Progenitor cell of endocrine pancreas (in vitro differentiated cells): Measurements from ENCODE around the gene METRNL. TPM values are rescaled to one million over a fixed set of nuclear protein-coding genes. Genes with fewer than 3 reads are reported as not detected.

Experiments used
- DNase-seq: peaks from one replicate; pipeline ENCODE4 v3.0.0; 2021; ENCODE audit warnings: low spot score; ENCODE audit not compliant: unreplicated experiment
- H3K27ac Mint-ChIP-seq: 2 replicates; pipeline ENCODE4 v1.8.0; 2021; ENCODE audit warnings: mild to moderate bottlenecking, moderate library complexity, mixed read lengths
- H3K27me3 Mint-ChIP-seq: 2 replicates; pipeline ENCODE4 v1.8.0; 2021; ENCODE audit warnings: mixed read lengths
- H3K36me3 Mint-ChIP-seq: 2 replicates; pipeline ENCODE4 v1.8.0; 2022; ENCODE audit warnings: mixed read lengths; ENCODE audit not compliant: insufficient read depth
- H3K4me1 Mint-ChIP-seq: 2 replicates; pipeline ENCODE4 v1.8.0; 2021; ENCODE audit warnings: low read depth, mixed read lengths
- H3K4me3 Mint-ChIP-seq: 2 replicates; pipeline ENCODE4 v1.8.0; 2021; ENCODE audit warnings: low read depth, mild to moderate bottlenecking, moderate library complexity, mixed read lengths
- H3K9me3 Mint-ChIP-seq: 2 replicates; pipeline ENCODE4 v1.8.0; 2021; ENCODE audit warnings: low read depth, mixed read lengths
- total RNA-seq: library from RNA; stranded (reverse); gene quantifications from 2 replicates; pipeline ENCODE4 v1.2.1, GENCODE V29; 2021
- TF ChIP-seq, protein P1 (sequence below): fragments of 200-600 bp; sonication (generic); IDR thresholded peaks from one replicate; pipeline ENCODE4 v1.5.0; 2021; ENCODE audit warnings: antibody characterized with exemption, mild to moderate bottlenecking; ENCODE audit not compliant: unreplicated experiment

METRNL gene
- total RNA-seq, 1 donor from 2014 or later = 54.6 TPM

DNA sequence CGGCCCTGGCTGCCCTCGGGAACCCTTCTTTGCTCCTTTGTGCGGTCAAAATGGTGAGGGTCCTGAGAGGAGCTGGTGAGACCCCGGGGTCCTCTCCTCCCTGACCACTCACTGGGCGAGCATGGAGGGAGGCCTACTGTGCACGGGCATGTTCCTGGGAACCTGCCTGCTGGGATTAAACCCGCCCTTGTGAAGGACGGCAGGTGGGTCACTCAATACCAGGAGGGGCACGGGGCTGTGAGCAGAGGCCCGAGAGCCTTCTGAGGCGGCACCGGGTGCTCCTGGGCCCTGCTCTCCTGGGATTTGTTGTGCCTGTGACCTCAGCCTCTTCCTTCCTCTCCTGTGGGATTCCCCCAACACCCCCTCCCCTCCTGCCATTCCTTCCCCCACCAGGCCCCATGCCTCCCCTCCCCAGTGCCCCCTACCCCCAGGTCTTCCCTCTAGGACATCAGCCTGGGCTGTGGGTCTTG is 19.7 kb downstream of the METRNL start:
- Mint-ChIP-seq H3K36me3 (peaks cover 6% of the 10 kb centered on the region), H3K27ac (peak overlapping the region; percentile 94), H3K4me1 (peaks cover 24% of the 10 kb centered on the region), H3K27me3 (no peaks in the 10 kb centered on the region), H3K9me3 (no peaks in the 10 kb centered on the region), H3K4me3 (no peak overlapping the region)
- TF ChIP-seq, protein P1, sequence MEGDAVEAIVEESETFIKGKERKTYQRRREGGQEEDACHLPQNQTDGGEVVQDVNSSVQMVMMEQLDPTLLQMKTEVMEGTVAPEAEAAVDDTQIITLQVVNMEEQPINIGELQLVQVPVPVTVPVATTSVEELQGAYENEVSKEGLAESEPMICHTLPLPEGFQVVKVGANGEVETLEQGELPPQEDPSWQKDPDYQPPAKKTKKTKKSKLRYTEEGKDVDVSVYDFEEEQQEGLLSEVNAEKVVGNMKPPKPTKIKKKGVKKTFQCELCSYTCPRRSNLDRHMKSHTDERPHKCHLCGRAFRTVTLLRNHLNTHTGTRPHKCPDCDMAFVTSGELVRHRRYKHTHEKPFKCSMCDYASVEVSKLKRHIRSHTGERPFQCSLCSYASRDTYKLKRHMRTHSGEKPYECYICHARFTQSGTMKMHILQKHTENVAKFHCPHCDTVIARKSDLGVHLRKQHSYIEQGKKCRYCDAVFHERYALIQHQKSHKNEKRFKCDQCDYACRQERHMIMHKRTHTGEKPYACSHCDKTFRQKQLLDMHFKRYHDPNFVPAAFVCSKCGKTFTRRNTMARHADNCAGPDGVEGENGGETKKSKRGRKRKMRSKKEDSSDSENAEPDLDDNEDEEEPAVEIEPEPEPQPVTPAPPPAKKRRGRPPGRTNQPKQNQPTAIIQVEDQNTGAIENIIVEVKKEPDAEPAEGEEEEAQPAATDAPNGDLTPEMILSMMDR = no peak
- no peak for DNase-seq

DNA sequence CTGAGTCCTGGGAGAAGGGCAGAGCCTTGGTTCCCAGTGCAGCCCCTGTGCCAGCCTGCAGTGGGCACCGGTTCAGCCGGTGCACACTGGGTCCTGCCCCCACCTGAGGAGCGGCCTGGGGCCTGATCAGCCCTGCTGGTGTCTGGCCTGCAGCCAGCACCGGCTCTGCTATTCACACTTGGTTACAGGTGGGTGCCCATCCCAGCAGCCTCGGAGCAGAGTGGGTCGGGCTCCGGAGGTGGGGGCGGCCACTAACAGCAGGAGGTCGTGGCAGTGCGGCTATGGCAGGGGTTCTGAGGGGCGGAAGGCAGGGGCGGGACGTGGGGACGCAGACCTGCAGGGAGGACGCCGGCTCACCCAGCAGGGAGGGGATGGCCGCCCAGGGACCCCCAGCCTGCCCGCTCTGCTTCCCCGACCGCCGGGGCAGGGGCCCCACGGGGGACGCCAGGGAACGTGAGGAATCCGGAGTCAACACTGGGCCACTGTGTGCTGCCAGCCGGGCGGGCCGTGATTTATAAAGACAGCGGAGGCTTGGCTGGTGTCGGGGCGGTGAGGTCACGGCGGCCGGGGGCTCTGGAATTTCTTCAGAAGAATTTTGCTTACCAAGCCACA is 20.3 kb downstream of the METRNL start:
- TF ChIP-seq, protein P1 = peak; percentile 17
- Mint-ChIP-seq H3K9me3 (no peaks in the 10 kb centered on the region), H3K4me1 (peaks cover 24% of the 10 kb centered on the region), H3K4me3 (no peak overlapping the region), H3K27me3 (no peaks in the 10 kb centered on the region), H3K36me3 (peaks cover 5% of the 10 kb centered on the region), H3K27ac (peak overlapping the region; percentile 94)
- no peak for DNase-seq

DNA sequence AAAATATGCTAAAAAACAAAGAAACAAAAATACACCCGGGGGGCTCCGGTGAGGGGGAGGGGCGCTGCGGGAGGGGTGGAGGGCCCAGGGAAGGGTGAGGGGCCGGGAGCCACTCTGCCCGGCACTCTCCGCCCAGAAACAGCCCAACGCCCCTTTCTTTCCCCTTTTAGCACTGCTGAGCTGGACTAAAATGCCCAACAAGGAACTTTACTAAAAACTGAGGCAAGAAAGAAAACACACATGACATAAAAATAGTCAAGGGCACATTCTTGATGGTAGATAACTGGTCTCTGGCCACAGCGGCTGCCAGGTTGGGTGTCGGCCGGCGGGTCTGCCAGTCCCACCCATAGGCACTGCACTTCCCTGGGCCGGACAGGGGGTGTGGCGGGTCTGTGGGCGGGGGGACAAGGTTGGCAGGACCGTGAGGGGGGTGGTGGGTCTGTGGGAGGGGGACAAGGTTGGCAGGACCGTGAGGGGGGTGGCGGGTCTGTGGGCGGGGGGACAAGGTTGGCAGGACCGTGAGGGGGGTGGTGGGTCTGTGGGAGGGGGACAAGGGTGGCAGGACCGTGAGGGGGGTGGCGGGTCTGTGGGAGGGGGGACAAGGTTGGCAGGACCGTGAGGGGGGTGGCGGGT is 20.9 kb downstream of the METRNL start:
- Mint-ChIP-seq H3K4me3 (no peak overlapping the region), H3K36me3 (peaks cover 4% of the 10 kb centered on the region), H3K27me3 (no peaks in the 10 kb centered on the region), H3K27ac (peak overlapping the region; percentile 94), H3K9me3 (no peaks in the 10 kb centered on the region), H3K4me1 (peaks cover 24% of the 10 kb centered on the region)
- TF ChIP-seq, protein P1 = no peak
- DNase-seq = no peak

DNA sequence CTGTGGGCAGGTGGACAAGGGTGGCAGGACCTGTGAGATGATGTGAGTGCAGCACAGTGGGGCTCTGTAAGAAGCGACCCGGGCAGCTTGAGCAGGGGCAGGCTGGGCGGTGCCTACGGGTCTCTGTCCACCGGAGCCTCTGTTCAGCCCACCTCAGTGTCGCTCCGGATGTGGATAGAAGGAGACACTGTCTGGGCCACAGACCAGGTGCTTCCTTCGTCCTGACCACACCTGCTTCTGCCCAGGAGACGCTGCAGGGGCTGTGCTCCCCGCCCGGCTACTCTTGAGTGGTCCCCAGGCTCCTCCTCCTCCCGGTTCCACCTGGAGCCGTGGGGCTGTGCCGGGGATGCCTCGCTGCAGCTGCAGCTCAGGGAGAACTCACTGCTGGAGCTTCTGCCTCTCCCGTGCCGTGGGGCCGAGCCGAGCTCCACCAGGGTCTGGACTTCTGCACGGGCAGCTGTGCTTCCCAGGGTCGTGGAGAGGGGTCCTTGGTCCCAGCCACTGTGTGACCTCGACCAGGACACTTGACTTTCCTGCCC is 21.5 kb downstream of the METRNL start:
- peaks cover 24% of the 10 kb centered on the region for H3K4me1 Mint-ChIP-seq
- H3K9me3 Mint-ChIP-seq = no peaks in the 10 kb centered on the region
- peak overlapping the region; percentile 82 for H3K27ac Mint-ChIP-seq
- no peak for DNase-seq
- H3K36me3 Mint-ChIP-seq = no peaks in the 10 kb centered on the region
- peaks cover 2% of the 10 kb centered on the region for H3K27me3 Mint-ChIP-seq
- TF ChIP-seq, protein P1 = no peak
- no peak overlapping the region for H3K4me3 Mint-ChIP-seq

DNA sequence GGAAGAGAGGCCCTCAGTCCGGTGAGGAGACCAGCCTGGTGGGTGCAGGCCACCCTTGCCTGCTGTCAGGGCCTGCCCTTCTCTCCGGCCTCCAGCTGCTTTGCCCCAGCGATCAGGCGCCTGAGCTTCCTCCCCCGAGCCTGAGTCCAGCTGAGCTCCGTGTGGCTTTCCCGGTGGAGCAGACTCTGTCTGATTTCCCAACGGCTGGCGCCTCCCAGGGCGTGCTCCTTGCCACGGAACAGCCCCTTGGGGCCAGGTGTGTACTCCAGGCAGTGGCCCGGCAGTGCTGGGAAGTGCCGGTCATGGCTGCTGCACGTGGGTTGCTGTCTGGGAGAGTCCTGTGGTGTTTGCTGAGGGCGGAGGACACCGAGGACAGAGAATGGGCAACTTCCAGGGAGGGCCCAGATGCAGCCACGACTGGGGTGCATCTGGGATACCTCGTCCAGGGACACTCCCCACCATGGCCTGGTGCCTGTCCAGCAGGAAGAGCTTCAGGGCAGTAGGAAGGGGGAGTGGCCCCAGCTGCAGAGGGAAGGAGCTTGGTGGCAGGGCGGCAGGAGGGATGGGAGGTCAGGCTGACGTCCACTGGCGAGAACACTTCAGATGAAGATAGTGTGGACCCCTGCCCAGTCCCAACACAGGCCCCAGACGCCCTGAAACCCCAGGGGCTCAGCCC is 22.5 kb downstream of the METRNL start:
- Mint-ChIP-seq H3K4me3 (no peak overlapping the region), H3K36me3 (no peaks in the 10 kb centered on the region), H3K27me3 (peaks cover 9% of the 10 kb centered on the region), H3K4me1 (peaks cover 21% of the 10 kb centered on the region), H3K9me3 (no peaks in the 10 kb centered on the region), H3K27ac (peak overlapping the region; percentile 78)
- DNase-seq = no peak
- TF ChIP-seq, protein P1 = no peak
